Prostate gland (tissue), 2 donors: ENCODE data around the gene NCAM1.

Experiments
- CTCF ChIP-seq, 4 experiments: fragments of 200-600 bp in 2 of 4; fragments of 450-650 bp in 2 of 4; sonication (generic) in 2 of 4; IDR thresholded peaks; 1 replicate in 3 of 4; 2 replicates in 1 of 4; pipeline ENCODE4 v1.5.1; 2016 to 2019; ENCODE audit warnings: antibody characterized with exemption in 4 of 4, mild to moderate bottlenecking in 2 of 4, moderate library complexity in 2 of 4
- POLR2A ChIP-seq: fragments of 450-650 bp; IDR thresholded peaks from one replicate; pipeline ENCODE4 v1.6.1; 2016; ENCODE audit warnings: antibody characterized with exemption, mild to moderate bottlenecking

GRCh38 chr11:112968941-112969713, 7.9 kb downstream of the NCAM1 start:
- TF ChIP-seq CTCF (IDR thresholded peaks at IDR 0.05) (no peak), POLR2A (no peak)
